ENCODE measurements around the gene SOSTDC1. TPM values are rescaled to one million over a fixed set of nuclear protein-coding genes. Genes with fewer than 3 reads are reported as not detected.

Gene SOSTDC1
- total and polyA plus RNA-seq, 2 experiments from 2014 or later, result 1.7 to 2.0 TPM

- Histone ChIP-seq H3K36me3 (no peaks in the 10 kb centered on the region), H3K27ac (no peak overlapping the region), H3K9me3 (ENCODE audit: low read depth) (no peaks in the 10 kb centered on the region), H3K4me1 (ENCODE audit: low read depth) (peaks cover 8% of the 10 kb centered on the region), H3K27me3 (no peaks in the 10 kb centered on the region), H3K4me3 (no peak overlapping the region)
- TF ChIP-seq CTCF (IDR thresholded peaks at IDR 0.05; ENCODE audit: low read depth, low read length), result no peak
- no peak for DNase-seq (ENCODE audit: low read depth in 1 of 2, low spot score in 1 of 2)
These were observed 33.2 kb downstream of the SOSTDC1 start for GRCh38 chr7:16432425-16432731.

GRCh38 chr7:16431646-16432424 is 33.7 kb downstream of the SOSTDC1 start:
- TF ChIP-seq CTCF (IDR thresholded peaks at IDR 0.05; ENCODE audit: low read depth, low read length), result peak; percentile 22
- peak; percentile 30 to 55 for DNase-seq (ENCODE audit: low read depth in 1 of 2, low spot score in 1 of 2)
- no peaks in the 10 kb centered on the region for H3K9me3 ChIP-seq (ENCODE audit: low read depth)
- H3K27me3 ChIP-seq, result no peaks in the 10 kb centered on the region
- peaks cover 8% of the 10 kb centered on the region for H3K4me1 ChIP-seq (ENCODE audit: low read depth)
- H3K36me3 ChIP-seq, result no peaks in the 10 kb centered on the region
- H3K4me3 ChIP-seq, result no peak overlapping the region
- no peak overlapping the region for H3K27ac ChIP-seq

- no peak overlapping the region for H3K4me3 ChIP-seq
- no peak for DNase-seq (ENCODE audit: low read depth in 1 of 2, low spot score in 1 of 2)
- H3K9me3 ChIP-seq (ENCODE audit: low read depth), result no peaks in the 10 kb centered on the region
- H3K4me1 ChIP-seq (ENCODE audit: low read depth), result peaks cover 8% of the 10 kb centered on the region
- H3K36me3 ChIP-seq, result no peaks in the 10 kb centered on the region
- TF ChIP-seq CTCF (IDR thresholded peaks at IDR 0.05; ENCODE audit: low read depth, low read length), result no peak
- no peaks in the 10 kb centered on the region for H3K27me3 ChIP-seq
- H3K27ac ChIP-seq, result no peak overlapping the region
These were observed 35.4 kb downstream of the SOSTDC1 start for GRCh38 chr7:16430133-16430532.

GRCh38 chr7:16428672-16429071 is 36.9 kb downstream of the SOSTDC1 start:
- Histone ChIP-seq H3K4me3 (no peak overlapping the region), H3K36me3 (no peaks in the 10 kb centered on the region), H3K27ac (no peak overlapping the region), H3K4me1 (ENCODE audit: low read depth) (peaks cover 8% of the 10 kb centered on the region), H3K27me3 (no peaks in the 10 kb centered on the region), H3K9me3 (ENCODE audit: low read depth) (no peaks in the 10 kb centered on the region)
- no peak for TF ChIP-seq CTCF (IDR thresholded peaks at IDR 0.05; ENCODE audit: low read depth, low read length)
- peak in 1 of 2 donors; percentile 73 for DNase-seq (ENCODE audit: low read depth in 1 of 2, low spot score in 1 of 2)

GRCh38 chr7:16428182-16428581 is 37.4 kb downstream of the SOSTDC1 start:
- no peak for TF ChIP-seq CTCF (IDR thresholded peaks at IDR 0.05; ENCODE audit: low read depth, low read length)
- Histone ChIP-seq H3K9me3 (ENCODE audit: low read depth) (no peaks in the 10 kb centered on the region), H3K4me3 (no peak overlapping the region), H3K27me3 (no peaks in the 10 kb centered on the region), H3K4me1 (ENCODE audit: low read depth) (peaks cover 8% of the 10 kb centered on the region), H3K36me3 (no peaks in the 10 kb centered on the region), H3K27ac (no peak overlapping the region)
- DNase-seq (ENCODE audit: low read depth in 1 of 2, low spot score in 1 of 2), result peak in 1 of 2 donors; percentile 9
